MM.1S (cell line): ENCODE results near the gene CASTOR2.

ENCODE experiments used
- EZH2 ChIP-seq: fragments of 300-600 bp; sonication (generic); optimal IDR thresholded peaks from 2 replicates; pipeline ENCODE3; 2017; ENCODE audit warnings: low read depth, mild to moderate bottlenecking, antibody characterized with exemption, low read length, mixed read lengths
- EZH2phosphoT487 ChIP-seq: fragments of 300-600 bp; sonication (generic); IDR thresholded peaks from 2 replicates; pipeline ENCODE4 v1.6.1; 2018; ENCODE audit warnings: antibody characterized with exemption, low read length
- TF ChIP-seq, protein P1 (sequence below): fragments of 300-600 bp; sonication (generic); IDR thresholded peaks from 2 replicates; pipeline ENCODE4 v1.5.1; 2016; ENCODE audit warnings: antibody characterized with exemption, low read length, mixed read lengths

DNA sequence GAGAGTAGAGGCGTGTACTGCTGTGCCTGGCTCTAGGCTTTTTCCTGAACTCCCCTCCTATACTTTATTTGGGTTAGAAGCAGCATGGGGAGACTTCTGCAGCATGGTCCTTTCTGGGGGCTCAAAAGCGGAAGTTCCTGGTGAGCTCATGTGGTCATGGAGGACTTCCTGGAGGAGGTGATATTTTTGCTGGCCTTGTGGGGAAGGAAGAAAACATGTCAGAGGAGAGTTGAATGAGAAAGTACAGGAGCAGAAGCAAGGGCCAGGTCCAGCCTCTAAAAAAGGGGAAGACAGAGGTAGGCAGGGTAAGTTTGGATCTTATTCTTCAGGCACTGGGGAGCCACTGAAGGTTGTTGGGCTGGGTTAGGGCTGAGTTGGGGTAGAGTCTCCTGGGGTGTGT lies 45.5 kb downstream of the CASTOR2 start:
- TF ChIP-seq, protein P1, sequence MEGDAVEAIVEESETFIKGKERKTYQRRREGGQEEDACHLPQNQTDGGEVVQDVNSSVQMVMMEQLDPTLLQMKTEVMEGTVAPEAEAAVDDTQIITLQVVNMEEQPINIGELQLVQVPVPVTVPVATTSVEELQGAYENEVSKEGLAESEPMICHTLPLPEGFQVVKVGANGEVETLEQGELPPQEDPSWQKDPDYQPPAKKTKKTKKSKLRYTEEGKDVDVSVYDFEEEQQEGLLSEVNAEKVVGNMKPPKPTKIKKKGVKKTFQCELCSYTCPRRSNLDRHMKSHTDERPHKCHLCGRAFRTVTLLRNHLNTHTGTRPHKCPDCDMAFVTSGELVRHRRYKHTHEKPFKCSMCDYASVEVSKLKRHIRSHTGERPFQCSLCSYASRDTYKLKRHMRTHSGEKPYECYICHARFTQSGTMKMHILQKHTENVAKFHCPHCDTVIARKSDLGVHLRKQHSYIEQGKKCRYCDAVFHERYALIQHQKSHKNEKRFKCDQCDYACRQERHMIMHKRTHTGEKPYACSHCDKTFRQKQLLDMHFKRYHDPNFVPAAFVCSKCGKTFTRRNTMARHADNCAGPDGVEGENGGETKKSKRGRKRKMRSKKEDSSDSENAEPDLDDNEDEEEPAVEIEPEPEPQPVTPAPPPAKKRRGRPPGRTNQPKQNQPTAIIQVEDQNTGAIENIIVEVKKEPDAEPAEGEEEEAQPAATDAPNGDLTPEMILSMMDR, result no peak
- no peak for TF ChIP-seq EZH2
- no peak for TF ChIP-seq EZH2phosphoT487
